K562 treated with DMSO at 1 percent for 4 hours (cell line): ENCODE results near the gene OR2AP1. TPM values are rescaled to one million over a fixed set of nuclear protein-coding genes. Genes with fewer than 3 reads are reported as not detected.

Experiments
- total RNA-seq: library from RNA; unstranded; fragments of 300-600 nt; gene quantifications from 2 replicates; pipeline ENCODE4 v1.2.3, GENCODE V29; 2022; ENCODE audit not compliant: insufficient read depth

The OR2AP1 gene
- not detected in 2 replicates for total RNA-seq

DNA sequence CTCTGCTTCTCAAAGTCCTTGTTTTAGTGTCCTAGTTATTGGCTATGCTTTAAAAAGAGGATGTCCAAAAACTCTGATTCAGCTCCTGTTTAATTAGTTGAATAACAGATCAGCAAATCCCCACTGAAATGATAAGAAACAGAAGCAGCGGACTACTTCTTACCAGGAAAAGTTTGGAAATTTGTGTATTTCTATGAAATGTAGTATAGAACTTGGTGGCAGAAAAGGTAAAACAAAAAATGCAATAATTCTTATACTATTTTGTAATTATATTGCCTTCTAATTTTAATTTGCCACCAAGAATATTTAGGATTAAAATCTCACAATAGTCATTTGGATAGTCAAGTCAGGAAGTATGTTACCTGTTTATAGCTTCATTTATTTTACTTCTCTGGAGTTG is at the start of gene OR2AP1:
TSS of gene OR2AP1 (plus strand) at position 301 of the 400 bp plus-strand sequence. CDS start 1,947 bp downstream, outside the sequence.

DNA sequence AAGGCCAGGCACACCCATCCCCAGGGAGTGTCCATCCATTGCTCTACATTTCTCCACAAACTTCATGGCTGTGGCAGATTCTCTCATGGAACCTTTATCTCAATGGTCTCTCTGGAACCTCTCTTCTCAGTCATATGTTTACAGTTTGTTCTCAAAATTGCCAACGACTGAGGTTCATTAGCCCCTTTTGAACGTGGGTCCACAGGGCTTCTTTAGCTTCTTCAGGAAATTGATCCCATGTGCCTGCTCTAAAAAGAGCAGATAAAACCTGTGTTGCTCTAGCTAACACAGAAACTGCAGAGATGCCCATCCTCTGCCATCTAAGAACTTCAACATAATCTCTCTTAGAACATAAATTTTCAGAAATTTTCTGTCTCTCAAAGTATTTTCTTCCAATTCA is 23.0 kb upstream of the OR2AP1 start, which contains the start of gene OR6C4:
TSS of gene OR6C4 (plus strand) at position 301 of the 400 bp plus-strand sequence. CDS start 1,625 bp downstream, outside the sequence.

Other genes with a start within 250 kb of the OR2AP1 start
- gene OR6C3, start 241.7 kb upstream of the OR2AP1 start, total RNA-seq, result not detected in 2 replicates
- not detected in 2 replicates for gene OR6C75, start 209.5 kb upstream of the OR2AP1 start, total RNA-seq
- not detected in 2 replicates for gene OR6C65, start 171.9 kb upstream of the OR2AP1 start, total RNA-seq
- gene OR6C76, start 146.2 kb upstream of the OR2AP1 start, total RNA-seq, result not detected in 2 replicates
- gene OR6C2, start 128.4 kb upstream of the OR2AP1 start, total RNA-seq, result not detected in 2 replicates
- gene OR6C70, start 102.3 kb upstream of the OR2AP1 start, total RNA-seq, result not detected in 2 replicates
- gene OR6C68, start 80.1 kb upstream of the OR2AP1 start, total RNA-seq, result not detected in 2 replicates
- gene OR6C4, start 22.9 kb upstream of the OR2AP1 start, total RNA-seq, result not detected in 2 replicates
- gene OR10P1, start 64.4 kb downstream of the OR2AP1 start, total RNA-seq, result not detected in 2 replicates
- 0.65 and 1.3 TPM in 2 replicates for gene ITGA7, start 135.4 kb downstream of the OR2AP1 start, total RNA-seq
- gene BLOC1S1, start 143.6 kb downstream of the OR2AP1 start, total RNA-seq, result 54.8 and 73.4 TPM in 2 replicates
- gene RDH5, start 147.9 kb downstream of the OR2AP1 start, total RNA-seq, result 1.5 TPM in 1 of 2 replicates, not detected in the other
- gene CD63, start 156.5 kb downstream of the OR2AP1 start, total RNA-seq, result 1,114 and 1,204 TPM in 2 replicates
- 7.7 and 11.9 TPM in 2 replicates for gene GDF11, start 170.7 kb downstream of the OR2AP1 start, total RNA-seq
- 85.8 and 102 TPM in 2 replicates for gene SARNP, start 245.3 kb downstream of the OR2AP1 start, total RNA-seq
- 9.1 and 13.5 TPM in 2 replicates for gene ORMDL2, start 245.6 kb downstream of the OR2AP1 start, total RNA-seq